KG1 (cell line): ENCODE data around the gene TRUB2.
"Not testable (repeated sequence)": the region's sequence is repeated elsewhere in the genome, so short reads cannot be mapped to it uniquely, and the experiment has no call there.

ENCODE experiments used
- DNase-seq: peaks from one replicate; lab custom pipeline; 2025; lab: John Stamatoyannopoulos, UW

The TRUB2 gene

GRCh38 chr9:128298535-128299482, 23.4 kb downstream of the TRUB2 start:
- no peak for DNase-seq

GRCh38 chr9:128297221-128297773, 24.9 kb downstream of the TRUB2 start:
- DNase-seq = no peak

DNA sequence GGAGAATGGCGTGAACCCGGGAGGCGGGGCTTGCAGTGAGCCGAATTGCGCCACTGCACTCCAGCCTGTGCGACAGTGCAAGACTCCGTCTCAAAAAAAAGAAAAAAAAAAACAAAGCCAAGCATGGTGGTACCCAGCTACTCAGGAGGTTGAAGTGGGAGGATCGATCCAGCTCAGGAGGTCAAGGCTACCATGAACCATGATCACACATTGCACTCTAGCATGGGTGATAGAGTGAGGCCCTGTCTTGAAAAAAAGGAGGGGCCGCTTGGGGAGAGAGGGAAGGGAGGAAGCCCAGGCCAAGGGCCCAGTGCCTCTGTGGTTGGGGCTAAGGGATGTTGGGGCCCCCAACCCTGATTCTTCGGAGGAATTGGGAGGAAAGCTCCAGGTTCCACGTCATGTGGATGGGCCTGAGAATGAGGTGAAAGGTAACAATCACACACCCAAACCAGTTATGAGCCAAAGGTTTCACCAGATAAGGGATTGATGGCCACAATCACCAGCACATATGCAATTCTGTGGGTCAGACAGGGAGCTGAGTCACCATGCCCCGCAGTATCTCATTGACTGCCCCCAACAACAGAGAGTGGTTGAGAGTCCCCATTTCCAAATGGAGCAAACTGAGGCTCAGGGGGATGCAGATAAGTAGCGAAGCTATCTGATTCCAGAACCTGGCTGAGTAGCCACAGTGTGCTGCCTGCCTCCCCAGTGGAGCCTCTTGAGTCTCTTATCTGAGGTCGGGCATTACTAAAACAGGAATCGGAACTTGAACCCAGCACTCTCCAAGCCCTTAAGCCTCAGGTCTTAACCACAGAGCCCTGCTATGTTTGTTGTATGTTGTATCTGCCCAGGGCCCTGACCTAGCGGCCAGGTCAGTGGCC, 25.7 kb downstream of the TRUB2 start:
- no peak for DNase-seq

DNA sequence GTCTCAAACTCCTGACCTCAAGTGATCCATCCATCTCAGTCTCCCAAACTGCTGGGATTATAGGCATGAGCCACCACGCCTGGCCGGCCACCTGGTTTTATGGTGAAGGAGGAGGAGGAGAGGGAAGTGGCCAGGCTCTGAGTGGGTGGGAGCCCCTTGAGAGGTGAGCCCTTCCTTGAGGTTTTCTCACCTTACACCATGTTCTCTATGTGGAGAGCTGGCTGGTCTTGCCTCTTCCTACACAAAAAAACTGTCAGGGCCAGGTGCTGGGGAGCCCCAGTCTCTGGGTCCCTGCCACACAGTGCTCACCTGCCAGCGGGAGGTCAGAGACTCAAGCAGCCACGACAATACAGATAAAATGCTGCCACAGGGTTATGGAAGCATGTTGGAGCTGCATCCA, 28.1 kb downstream of the TRUB2 start:
- DNase-seq = no peak

GRCh38 chr9:128293091-128293490, 29.2 kb downstream of the TRUB2 start:
- DNase-seq = no peak

- no peak for DNase-seq
Observed at GRCh38 chr9:128292009-128292408, 30.2 kb downstream of the TRUB2 start.

DNA sequence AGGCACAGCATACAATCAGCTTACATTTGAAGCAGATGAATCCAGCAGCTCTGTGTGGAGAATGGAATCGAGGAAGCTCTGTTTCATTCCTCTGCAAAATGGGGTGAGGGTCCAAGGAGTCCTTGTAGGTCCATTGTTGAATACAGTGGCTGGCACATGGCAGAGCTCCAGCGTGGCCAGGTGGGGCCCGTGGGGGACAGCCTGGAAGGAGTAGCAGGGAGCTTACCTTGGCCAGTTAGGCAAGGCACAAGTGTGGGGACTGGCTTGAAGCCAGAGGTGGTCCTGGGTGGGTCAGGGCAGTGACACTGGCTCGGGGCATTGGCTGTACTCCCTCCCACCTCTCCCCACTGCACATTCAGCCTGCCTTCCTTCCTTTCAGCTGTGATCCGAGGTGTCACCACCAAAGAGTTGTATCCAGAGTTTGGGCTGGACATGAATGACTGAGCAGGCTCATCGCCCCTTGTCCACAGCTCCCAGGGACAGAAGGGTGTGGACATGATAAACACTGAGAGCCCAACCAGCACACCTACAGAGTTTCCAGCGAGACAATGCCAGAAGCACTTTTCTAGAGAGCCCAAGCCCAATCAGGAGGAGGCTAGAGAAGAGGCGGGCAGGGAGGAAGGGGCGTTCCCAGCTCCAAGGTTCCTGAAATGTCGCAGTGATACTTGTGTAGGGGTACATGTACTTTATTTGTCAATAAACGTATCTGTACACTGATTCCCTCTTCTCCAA, 33.8 kb downstream of the TRUB2 start:
- DNase-seq = no peak

DNA sequence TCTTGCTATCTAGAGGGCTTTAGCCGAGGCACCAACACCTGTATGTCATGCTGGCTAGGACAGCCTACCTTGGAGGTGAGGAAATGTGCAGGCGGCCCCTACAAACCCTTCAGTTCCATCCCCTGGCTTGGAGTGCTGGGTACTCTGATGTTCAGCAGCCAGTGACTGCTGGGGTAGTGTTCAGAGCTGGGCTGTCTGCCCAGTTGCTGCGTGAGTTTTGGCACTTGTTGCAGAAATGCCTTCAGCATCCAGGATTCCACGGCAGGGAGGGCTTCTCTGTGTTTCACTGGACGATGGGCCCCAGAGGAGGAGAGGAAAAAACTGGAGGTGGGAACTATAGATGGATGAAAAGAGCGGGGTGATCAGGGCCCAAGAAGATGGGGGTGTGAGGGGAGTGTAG, 35.8 kb downstream of the TRUB2 start:
- no peak for DNase-seq

DNA sequence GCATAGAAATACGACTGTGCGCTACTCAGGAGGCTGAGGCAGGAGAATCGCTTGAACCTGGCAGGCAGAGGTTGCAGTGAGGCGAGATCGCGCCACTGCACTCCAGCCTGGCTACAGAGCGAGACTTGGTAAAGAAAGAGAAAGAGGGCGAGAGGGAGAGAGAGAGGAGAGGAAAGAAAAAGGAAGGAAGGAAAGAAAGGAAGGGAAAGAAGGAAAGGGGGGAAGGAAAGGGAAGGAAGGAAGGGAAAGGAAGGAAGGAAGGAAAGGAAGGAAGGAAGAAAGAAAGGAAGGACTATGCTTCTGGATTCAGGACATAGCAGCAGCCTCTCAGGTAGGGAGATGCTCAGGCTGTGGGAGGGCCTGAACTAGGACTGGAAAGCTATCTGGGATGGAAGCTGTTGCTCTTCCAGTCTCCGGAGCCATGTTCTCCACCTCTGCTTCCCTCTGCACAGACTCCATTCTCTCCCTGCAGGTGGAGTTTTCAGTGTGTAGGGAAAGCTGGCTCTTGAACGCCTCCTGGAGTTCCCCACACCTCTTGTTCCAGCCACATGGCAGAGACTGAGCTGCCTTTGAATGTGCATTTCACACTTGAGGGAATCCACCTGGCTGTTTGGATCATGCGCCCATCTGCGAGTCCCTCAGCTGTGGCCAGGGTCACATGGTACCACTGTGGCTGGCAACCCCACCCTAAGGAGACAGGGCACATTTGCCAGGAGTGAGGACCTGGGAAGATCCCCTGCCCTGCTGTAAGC, 37.0 kb downstream of the TRUB2 start:
- DNase-seq = no peak

- DNase-seq = no peak
Observed at GRCh38 chr9:128282500-128282899, 39.7 kb downstream of the TRUB2 start.

DNA sequence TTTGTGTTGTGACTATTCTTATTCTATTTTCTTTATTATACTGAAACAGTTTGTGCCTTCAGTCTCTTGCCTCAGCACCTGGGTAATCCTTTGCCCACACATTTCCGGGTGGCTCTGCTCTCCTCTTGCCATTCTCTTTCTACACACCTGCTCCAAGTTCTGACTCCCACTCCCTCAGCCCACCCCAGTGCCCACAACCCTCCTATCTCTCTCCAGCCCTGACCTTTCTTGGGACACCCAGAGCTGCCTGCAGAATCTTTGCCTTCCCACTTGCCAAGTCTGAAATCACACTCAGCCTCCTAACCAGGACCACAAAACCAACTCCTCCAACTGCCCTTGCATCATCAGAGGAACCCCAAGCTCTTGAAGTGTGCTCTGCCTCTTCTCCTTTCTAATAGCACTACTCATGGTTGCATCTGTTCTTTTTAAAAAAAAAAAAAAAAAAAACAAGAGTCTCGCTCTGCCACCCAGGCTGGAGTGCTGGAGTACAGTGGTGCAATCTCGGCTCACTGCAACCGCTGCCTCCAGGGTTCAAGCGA, 42.1 kb downstream of the TRUB2 start:
- no peak for DNase-seq

- DNase-seq = not testable (repeated sequence)
Observed at GRCh38 chr9:128279088-128280073, 42.9 kb downstream of the TRUB2 start.

DNA sequence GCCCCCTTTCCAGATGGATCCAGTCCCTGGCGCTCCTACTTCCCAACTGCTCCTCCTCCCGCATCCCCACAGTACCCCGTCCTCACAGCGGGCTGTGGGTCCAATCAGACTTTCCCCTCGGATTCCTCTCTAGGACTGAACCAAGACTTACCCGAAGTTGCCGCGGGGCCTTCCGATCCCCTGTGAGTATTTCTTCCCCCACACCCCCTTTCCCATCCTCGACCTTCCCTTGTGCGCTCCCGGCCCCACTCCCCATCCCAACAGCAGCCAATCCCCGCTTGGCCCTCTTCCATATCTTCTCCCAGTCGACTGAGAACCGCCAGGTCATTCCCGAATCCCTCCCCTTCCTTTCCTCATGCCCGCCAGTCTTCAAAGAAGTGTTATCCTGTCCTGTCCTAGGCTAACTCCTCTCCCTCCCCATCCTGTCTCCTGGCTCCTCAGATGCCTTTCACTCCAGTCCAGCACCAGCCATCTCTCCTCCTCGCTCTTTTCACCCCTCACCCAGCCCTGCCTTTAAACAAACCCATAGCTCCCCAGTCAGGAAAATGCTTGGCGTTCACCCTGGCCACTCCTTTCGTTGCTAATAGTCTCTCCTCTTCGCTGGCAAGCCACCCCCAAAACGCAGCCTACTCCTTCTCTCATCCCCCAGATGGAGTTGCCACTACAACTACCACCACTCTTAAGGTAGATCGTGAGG, 45.5 kb downstream of the TRUB2 start:
- DNase-seq = no peak

DNA sequence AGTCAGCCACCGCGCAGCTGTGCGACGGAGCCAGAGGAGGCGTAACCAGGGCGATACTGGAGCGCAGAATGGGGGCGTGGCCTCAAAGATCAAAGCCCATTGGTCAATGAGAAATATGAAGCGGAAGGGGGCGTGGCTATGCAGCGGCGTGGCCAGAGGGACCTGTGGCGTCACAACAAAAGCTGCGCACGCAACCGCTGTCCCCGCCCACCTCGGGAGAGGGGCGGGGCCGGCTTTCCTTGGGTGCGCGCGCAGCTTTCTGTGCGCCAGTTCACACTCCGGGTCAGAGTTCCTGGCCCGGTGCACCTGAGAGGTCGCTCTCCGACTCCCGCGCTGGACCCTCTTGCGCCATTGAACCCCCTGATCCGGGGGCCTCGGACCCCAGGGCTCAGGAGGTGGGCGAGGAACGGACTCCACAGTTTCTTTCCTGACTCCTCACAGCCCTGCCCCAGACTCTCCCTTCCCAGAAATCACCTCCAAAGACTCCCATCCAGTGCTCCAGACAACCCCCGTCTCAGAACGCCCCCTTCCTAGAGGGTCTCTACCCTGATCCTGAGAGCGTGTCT, 46.2 kb downstream of the TRUB2 start, which contains the start of gene SWI5:
Gene SWI5 (plus strand): TSS at position 269 of the 566 bp plus-strand sequence.
- peak; percentile 99 for DNase-seq

DNA sequence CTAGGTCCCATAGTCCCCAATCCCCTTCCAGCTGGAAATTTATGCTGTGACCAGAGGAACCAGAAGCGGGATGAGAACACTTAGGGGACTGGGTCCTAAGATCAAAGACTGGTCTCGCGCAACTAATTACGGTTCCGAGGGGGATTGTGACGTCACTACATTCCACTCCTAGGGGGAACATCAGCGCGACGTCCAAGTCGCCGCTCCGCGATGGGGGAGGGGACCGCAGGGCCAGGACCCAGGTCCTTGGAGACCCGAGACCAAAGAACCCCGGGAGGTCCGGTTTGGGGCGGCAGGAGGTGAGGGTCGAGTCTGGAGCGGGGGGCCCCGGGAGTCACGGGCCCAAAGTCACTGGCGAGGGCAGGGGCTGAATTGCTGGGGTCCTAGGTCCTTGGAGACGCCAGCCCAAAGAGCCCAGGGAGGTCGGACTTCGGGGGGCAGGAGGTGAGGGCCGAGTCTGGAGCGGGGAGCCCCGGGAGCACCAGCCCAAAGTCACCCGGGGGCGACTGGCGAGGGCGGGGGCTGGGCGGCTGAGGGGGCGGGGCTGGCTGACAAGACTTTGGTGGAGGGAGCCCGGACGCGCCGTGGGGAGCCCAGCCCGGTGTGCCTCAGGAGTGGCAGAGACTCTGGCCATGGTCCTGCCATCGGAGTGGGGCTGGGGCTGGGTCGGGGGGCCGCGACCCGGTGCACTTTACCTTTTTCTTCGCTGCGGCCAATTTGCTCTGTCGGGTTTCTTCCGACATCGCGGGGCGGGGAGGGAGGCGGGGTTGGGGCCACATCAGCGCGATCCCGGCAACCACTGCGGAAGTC, 46.8 kb downstream of the TRUB2 start, which contains the start of gene GOLGA2:
Gene GOLGA2 (minus strand): TSS at position 810 of the 810 bp plus-strand sequence. CDS start 31 bp downstream, at position 779.
- no peak for DNase-seq

DNA sequence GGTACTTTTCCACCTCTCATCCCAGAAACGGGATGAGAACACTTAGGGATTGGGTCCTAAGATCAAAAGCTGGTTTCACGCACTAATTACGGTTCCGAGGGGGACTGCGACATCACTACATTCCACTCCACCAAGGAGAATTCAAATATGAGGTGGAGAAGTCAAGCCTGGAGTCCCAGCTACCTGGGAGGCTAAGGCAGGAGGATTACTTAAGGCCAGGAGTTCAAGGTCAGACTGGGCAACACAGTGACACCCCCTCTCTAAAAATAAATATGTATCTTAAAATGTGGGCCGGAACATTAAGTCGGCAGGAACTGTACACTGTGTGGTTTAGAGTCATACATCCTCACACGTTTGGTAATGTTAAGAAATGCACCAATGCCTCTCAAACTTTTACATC, 48.0 kb downstream of the TRUB2 start:
- DNase-seq = no peak

- DNase-seq = no peak
Observed at GRCh38 chr9:128271512-128271911, 50.7 kb downstream of the TRUB2 start.
